ENCODE data around the gene CAMK2A. TPM values are rescaled to one million over a fixed set of nuclear protein-coding genes. Genes with fewer than 3 reads are reported as not detected.

Gene CAMK2A
- total and polyA plus RNA-seq, 2 of the 4 experiments (the other 2 are of a cell fraction): 0.18 to 0.19 TPM

- no peaks in the 10 kb centered on the region; the same call in 1 of the 2 replicates for H3K9me1 ChIP-seq (ENCODE audit: insufficient read depth, low read length)
- POLR2A ChIA-PET (ENCODE audit: unreplicated experiment): no interaction called here
- in situ Hi-C loops (cut with MboI; ENCODE audit: low sequenced_read_pairs): no loop called here
These were observed 53.3 kb downstream of the CAMK2A start for GRCh38 chr5:150236313-150236712.

More at GRCh38 chr5:150236313-150236712, 53.3 kb downstream of the CAMK2A start:
- Histone ChIP-seq H2BK120ac (ENCODE audit: low read depth, low read length) (no peak overlapping the region), H3K4me2 (ENCODE audit: low read depth, low read length) (no peak overlapping the region), H3K14ac (replicated peaks; ENCODE audit: low read depth, low read length) (no peak overlapping the region), H3K27me3 (ENCODE audit: control insufficient read depth, insufficient read depth, low read length) (peaks cover 2% of the 10 kb centered on the region; the same call in 1 of the 2 replicates), H3K4ac (ENCODE audit: low read depth, low read length) (no peak overlapping the region), H4K5ac (ENCODE audit: low read depth, low read length) (no peak overlapping the region), H3K9me3 (ENCODE audit: control insufficient read depth, insufficient read depth, low read length) (no peaks in the 10 kb centered on the region), H4K8ac (ENCODE audit: low read depth in 2 of 2, low read length in 2 of 2) (no peak overlapping the region), H3K36me3 (ENCODE audit: control insufficient read depth, insufficient read depth, low read length) (no peaks in the 10 kb centered on the region), H2BK5ac (ENCODE audit: low read depth, low read length, poor library complexity, severe bottlenecking) (no peak overlapping the region), H3K9ac (ENCODE audit: low read depth, low read length) (no peak overlapping the region), H3K79me1 (ENCODE audit: low read depth in 1 of 2, low read length in 2 of 2) (no peaks in the 10 kb centered on the region), H2AK5ac (ENCODE audit: low read depth, low read length) (no peak overlapping the region), H3K27ac (ENCODE audit: insufficient read depth, low read length) (no peak overlapping the region), H4K91ac (ENCODE audit: insufficient read depth, low read depth, low read length) (no peak overlapping the region), H2BK15ac (ENCODE audit: low read depth, low read length) (no peak overlapping the region), H3K18ac (ENCODE audit: low read depth, low read length) (no peak overlapping the region), H4K20me1 (ENCODE audit: insufficient read depth, low read length) (no peaks in the 10 kb centered on the region), H3K56ac (ENCODE audit: extremely low read depth, insufficient read depth, low read length) (no peak overlapping the region), H2AK9ac (replicated peaks; ENCODE audit: low read depth, low read length, poor library complexity) (no peak overlapping the region), H3K4me1 (ENCODE audit: control insufficient read depth, insufficient read depth, low read length) (no peaks in the 10 kb centered on the region), H3K23ac (ENCODE audit: low read depth, low read length) (no peak overlapping the region), H2AFZ (replicated peaks; ENCODE audit: low read length, poor library complexity) (no peak overlapping the region), H2BK20ac (ENCODE audit: low read depth, low read length) (no peak overlapping the region), H3K4me3 (ENCODE audit: insufficient read depth, low read depth, low read length) (no peak overlapping the region)
- DNase-seq (no peak), ATAC-seq (ENCODE audit: low read depth) (no peak)
- CTCF ChIA-PET: no interaction called here
- dilution Hi-C loops (cut with HindIII; ENCODE audit: low sequenced_read_pairs, unreplicated experiment): no loop called here
- WGBS, 2 experiments (ENCODE audit: extremely low coverage in 2 of 2, insufficient read length in 1 of 2): no CpG with 5 or more reads among the region's 2 CpGs
- no TSS peak for BruUV-seq (replicated peaks)
- intact Hi-C loops (cut with micrococcal nuclease): no loop called here
- no peak for TF ChIP-seq FOS (IDR thresholded peaks at IDR 0.05; ENCODE audit: low read depth, low read length)
- TF ChIP-seq CHD1 (IDR thresholded peaks at IDR 0.05; ENCODE audit: low read depth, low read length): no peak
- no peak for TF ChIP-seq SMC3 (IDR thresholded peaks at IDR 0.05; ENCODE audit: low read depth, low read length)
- TF ChIP-seq RAD21 (IDR thresholded peaks at IDR 0.05; ENCODE audit: low read length): no peak
- no peak for TF ChIP-seq ELK1 (IDR thresholded peaks at IDR 0.05; ENCODE audit: borderline replicate concordance, low read depth, low read length)
- no peak for TF ChIP-seq CEBPB (IDR thresholded peaks at IDR 0.05; ENCODE audit: low read depth, low read length)
- no peak for TF ChIP-seq MAFK (IDR thresholded peaks at IDR 0.05; ENCODE audit: low read depth, low read length)
- TF ChIP-seq MXI1 (IDR thresholded peaks at IDR 0.05; ENCODE audit: borderline replicate concordance, low read depth, low read length): no peak

All from IMR-90 (cell line).